GM12864 (cell line): ENCODE results near the gene MED27.
A peak's percentile ranks its signal among the peaks of the same experiment; 100 is the strongest.

Source experiments
- DNase-seq: peaks from one replicate; pipeline ENCODE4 v3.0.0-alpha.2; 2011; ENCODE audit warnings: low read depth
- H3K4me3 ChIP-seq: 2 replicates; pipeline ENCODE4 v1.5.1; 2011; ENCODE audit warnings: mild to moderate bottlenecking, low read depth, low read length, control low read depth
- CTCF ChIP-seq: IDR thresholded peaks from 2 replicates; pipeline ENCODE4 v1.5.1; 2011; ENCODE audit warnings: low read depth, mild to moderate bottlenecking, moderate library complexity, low read length, control low read depth, inconsistent platforms; ENCODE audit errors: missing control alignments

Gene MED27

GRCh38 chr9:132079391-132080091, at the start of gene MED27:
Gene MED27 (minus strand): TSS chr9:132079867. CDS start chr9:132079844, 23 bp downstream.
- TF ChIP-seq CTCF: no peak
- H3K4me3 ChIP-seq: peak within 1 kb of the TSS; percentile 91
- DNase-seq: peak; percentile 70

- TF ChIP-seq CTCF: no peak
- no peak overlapping the region for H3K4me3 ChIP-seq
- no peak for DNase-seq
These were observed 48.3 kb upstream of the MED27 start for GRCh38 chr9:132127888-132128534.

- no peak overlapping the region; the same call in 1 of the 2 replicates for H3K4me3 ChIP-seq
- TF ChIP-seq CTCF: no peak
- DNase-seq: no peak
These were observed 47.1 kb upstream of the MED27 start for GRCh38 chr9:132126680-132127236.

GRCh38 chr9:132125944-132126679, 46.4 kb upstream of the MED27 start:
- H3K4me3 ChIP-seq: no peak overlapping the region; the same call in 1 of the 2 replicates
- no peak for TF ChIP-seq CTCF
- no peak for DNase-seq

GRCh38 chr9:132125361-132125760, 45.7 kb upstream of the MED27 start:
- H3K4me3 ChIP-seq: no peak overlapping the region
- no peak for TF ChIP-seq CTCF
- DNase-seq: no peak

- TF ChIP-seq CTCF: no peak
- no peak for DNase-seq
- no peak overlapping the region for H3K4me3 ChIP-seq
These were observed 45.1 kb upstream of the MED27 start for GRCh38 chr9:132124800-132125199.
